GM19025 (cell line): ENCODE results near the gene KDELR3.

Experiments used
- ATAC-seq: cut with Tn5 transposase; IDR thresholded peaks from one replicate; pipeline ENCODE4 v1.9.1; 2021; ENCODE audit warnings: mild to moderate bottlenecking, low read depth, moderate library complexity; ENCODE audit not compliant: unreplicated experiment

The KDELR3 gene

GRCh38 chr22:38467904-38468442 lies at the start of gene KDELR3:
KDELR3 (plus strand) TSS chr22:38468096; CDS start chr22:38468234, 138 bp downstream.
- ATAC-seq: no peak

DNA sequence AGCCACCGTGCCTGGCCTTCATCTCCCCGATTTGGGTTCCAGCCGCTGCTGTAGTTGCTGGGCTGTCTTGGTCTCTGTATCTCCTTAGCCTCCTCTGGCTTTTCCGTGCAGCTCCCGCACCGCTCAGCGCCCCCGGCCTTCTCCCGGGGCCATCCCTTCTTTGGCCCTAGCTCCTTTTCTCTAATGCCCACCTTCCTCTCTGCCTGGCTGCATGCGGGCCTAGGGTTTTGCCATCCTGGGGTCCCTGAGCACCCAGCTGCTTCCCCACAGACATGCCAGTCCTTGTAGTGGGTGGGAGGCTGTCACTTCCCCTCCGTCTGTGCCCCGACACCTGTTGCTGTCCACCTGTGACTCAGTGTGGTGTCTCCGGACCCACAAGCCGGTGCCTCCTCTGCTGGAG lies 49.3 kb upstream of the KDELR3 start:
- no peak for ATAC-seq

DNA sequence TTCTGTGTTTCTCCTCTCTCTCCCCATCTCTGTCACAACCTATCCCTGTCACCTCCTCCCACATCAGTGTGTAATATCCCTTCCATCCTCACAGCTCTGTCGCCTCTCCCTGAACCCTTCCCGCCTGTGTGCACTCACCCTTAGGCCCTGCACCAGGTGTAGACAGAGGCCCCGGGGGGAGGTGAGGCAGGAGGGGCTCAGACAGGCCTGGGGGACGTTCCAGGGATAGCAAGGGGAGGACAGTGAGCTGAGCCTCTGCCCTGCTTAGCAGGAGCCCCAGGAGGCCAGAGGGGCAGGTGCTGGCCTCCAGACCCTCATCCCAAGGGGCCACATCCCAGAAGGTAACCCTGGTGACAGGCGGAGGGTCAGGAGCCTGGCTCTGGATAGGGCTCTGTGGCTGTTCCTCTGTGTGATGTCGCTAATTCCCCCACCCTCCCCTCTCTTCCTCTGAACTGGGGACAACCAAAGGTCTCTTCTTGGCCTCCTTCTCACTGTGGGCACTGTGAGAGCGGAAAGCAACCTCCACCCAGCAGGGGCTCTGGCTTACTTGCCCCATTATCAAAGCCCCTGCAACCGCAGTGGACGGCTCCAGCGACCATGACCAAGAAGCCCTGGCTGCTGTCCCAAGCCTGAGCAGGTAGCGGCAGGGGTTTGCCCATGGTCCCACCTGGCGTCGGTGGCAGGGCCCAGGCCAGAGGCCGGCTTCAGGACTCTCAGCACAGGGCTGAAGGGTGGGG lies 48.6 kb upstream of the KDELR3 start:
- ATAC-seq: no peak

DNA sequence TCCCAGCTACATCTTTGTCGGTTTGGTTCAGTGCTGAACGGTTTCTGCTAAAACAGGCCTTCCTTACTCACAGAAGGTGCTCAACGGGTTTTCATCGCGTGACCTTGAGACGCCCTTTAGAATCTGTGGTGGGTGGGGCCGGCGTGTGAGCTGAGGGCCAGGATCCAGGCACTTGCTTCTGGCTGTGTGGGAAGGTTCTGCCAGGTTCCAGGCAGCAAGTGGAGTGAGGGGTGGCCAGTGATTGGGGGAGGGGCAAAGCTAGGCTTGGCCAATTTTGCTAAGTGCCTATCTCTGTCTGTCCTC lies 48.1 kb upstream of the KDELR3 start:
- no peak for ATAC-seq

DNA sequence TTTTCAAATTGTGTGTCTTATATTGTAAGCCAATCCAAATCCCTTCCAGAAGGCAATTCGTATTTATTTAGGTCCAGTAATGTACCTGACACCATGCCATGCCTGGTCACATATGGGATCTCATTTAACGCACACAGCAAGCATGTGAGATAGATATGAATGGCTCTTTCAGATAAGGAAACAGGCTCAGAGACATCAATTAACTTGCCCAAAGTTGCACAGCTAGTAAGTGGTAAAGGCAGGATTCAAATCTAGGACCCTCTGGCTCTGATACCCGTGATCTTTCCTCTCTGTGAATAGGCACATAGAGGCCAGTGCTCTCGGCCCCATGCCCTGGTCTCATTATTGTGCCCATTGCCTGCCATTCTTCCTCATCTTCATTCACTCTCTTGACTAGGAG lies 47.2 kb upstream of the KDELR3 start:
- ATAC-seq: no peak

DNA sequence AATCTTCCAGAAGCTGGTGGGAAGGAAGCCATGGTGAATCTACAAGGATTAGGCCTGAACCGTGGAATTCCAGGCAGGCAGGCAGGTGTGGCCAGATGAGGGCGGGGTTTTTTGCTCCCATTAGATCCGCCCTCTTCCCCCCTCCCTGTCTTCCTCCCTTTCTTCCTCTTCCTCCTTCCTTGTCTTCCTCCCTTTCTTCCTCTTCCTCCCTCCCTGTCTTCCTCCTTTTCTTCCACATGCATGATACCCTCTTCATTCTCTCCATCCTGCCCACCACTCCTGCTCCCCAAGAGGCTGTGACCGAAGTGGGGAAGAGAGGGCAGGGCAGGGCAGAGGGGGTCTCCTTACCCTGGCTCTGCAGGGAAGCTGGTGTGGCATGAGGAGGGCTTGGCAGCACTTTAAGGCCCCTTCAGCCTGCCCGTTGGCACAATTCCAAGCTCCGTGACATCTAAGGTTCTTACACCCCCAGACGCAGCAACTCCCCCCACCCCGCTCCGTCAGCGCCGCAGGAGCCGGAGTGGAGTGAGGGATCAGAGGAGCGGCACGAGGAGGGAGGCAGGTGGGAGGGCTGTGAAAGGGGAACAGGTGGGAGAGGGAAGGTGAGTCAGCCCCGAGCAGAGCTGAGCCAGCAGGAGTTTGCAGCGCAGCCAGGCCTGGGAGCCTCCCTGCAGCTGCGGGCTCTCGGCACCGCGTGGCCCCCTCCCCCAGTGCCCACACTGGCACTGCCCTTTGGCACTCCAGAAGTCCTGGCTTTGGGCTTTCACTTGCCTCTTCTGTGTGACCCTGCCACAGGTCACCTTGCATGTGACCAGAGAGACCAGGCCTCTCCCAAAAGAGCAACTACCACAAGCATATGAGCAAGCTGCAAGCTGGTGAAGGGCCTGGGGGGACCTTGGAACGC lies 45.0 kb upstream of the KDELR3 start:
- ATAC-seq: no peak

- ATAC-seq: no peak
Measured at GRCh38 chr22:38423512-38424503, 44.1 kb upstream of the KDELR3 start.

DNA sequence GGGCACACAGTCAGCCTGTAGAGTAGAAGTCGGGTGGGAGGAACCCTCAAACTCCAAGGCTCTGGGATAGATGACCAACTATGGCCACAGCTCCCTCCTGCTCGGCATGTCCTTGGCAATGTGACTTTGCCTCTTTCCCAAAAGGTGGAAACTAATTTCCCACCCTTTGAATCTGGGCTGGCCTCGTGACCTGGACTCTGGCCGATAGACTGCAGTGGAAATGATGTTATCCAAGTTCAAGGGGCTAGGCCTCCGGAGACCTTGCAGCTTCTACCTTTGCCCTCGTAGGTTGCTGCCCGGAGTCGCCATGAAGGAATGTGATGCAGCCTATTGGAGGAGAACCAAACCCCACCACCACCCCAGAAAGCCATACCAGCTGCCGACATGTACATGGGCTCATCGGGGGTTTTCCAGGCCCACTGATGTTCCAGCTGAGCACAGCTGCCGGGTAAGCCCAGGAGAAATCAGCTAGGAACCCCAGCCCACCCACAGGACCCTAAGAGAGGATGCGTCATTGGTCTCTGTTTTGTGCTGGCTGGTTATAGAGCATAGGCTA lies 43.3 kb upstream of the KDELR3 start:
- ATAC-seq: no peak

GRCh38 chr22:38426628-38427027 lies 41.3 kb upstream of the KDELR3 start:
- no peak for ATAC-seq

GRCh38 chr22:38427465-38427864 lies 40.4 kb upstream of the KDELR3 start:
- no peak for ATAC-seq

GRCh38 chr22:38427940-38428339 lies 40.0 kb upstream of the KDELR3 start:
- ATAC-seq: no peak

- no peak for ATAC-seq
Measured at GRCh38 chr22:38428714-38429113, 39.2 kb upstream of the KDELR3 start.

GRCh38 chr22:38429499-38430068 lies 38.3 kb upstream of the KDELR3 start:
- no peak for ATAC-seq

GRCh38 chr22:38431266-38432010 lies 36.5 kb upstream of the KDELR3 start:
- no peak for ATAC-seq

GRCh38 chr22:38432264-38432663 lies 35.6 kb upstream of the KDELR3 start:
- ATAC-seq: no peak

DNA sequence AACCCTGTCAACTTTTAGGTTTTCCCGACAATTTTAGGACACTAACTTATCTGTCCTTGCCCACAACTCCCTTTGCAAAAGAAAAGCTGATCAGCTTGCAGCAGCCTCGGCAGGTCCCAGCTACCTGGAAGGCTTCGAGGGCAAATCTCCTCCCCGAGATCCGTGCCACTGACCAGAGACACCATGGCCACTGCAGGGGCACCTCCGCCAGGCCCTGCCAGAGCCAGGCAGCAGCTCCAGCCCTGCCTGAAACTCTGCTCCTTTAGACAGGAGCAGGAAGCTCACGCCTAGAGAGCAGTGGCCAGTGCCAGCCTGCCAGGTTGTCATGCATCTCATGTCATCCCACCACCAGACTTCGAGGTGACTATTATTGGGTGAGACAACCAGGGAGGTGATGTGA lies 34.0 kb upstream of the KDELR3 start:
- ATAC-seq: no peak

DNA sequence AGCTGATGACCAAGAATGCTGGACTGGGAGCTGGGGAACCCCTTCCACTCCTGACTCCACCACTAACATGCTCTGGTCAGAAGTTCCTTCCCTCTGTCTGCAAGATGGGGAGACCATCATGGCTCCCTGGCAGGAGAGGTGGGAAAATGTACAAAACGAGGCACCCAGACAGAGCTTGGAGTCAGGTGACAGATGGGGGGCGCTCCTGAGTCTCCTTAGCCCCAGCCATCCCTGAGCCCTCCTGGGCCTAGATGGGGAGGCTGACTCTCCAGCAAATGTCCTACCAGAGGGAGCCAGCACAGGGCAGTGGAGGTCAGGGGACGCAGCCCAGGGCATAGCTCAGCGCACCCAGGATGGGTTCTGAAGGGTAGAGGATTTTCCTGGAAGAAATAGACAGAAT lies 32.9 kb upstream of the KDELR3 start:
- ATAC-seq: no peak

DNA sequence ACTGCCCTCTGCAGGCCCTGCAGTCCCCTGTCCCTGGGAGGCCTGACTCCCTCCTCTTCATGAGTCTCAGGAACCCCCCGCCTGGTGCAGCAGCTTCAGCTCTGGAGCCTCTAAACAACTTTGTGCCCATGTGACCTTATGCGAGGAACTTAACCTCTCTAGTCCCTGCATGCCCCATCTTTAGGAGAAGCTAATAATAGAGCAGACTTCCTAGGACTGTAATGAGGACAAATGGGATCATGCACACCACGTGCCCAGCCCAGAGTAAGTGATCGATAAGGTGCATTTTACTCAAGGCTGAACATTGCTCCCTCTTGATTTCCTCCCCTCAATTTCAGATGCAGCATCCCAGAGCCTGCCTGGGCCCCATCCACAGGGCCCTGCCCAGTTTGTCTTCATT lies 31.9 kb upstream of the KDELR3 start:
- no peak for ATAC-seq
